CD4-positive, alpha-beta T cell (primary cell): ENCODE results near the gene TMEM150B. TPM values are rescaled to one million over a fixed set of nuclear protein-coding genes. Genes with fewer than 3 reads are reported as not detected.

ENCODE experiments used
- ATAC-seq: fragments of 200-7000 bp; cut with Tn5 transposase; one replicate; pipeline ENCODE4 v1.10.0; 2022; ENCODE audit warnings: mild to moderate bottlenecking; ENCODE audit not compliant: poor library complexity
- CTCF ChIA-PET: fragments of 350-600 bp; sonication (Branson Sonifier 250); formaldehyde crosslinking; loops from one replicate; lab custom pipeline; 2021; ENCODE audit warnings: antibody characterized with exemption, inconsistent platforms; lab: Charles Lee
- POLR2A ChIA-PET: fragments of 350-600 bp; sonication (Branson Sonifier 250); formaldehyde crosslinking; loops from one replicate; lab custom pipeline; 2021; ENCODE audit warnings: antibody characterized with exemption, inconsistent platforms; lab: Charles Lee
- DNase-seq, 14 experiments: peaks; one replicate each; pipeline ENCODE4 v3.0.0-alpha.2; 2013 to 2020; ENCODE audit warnings: mixed read lengths in 2 of 14
- H3K27ac ChIP-seq, 2 donors: one replicate each; pipeline versions ENCODE4 v1.5.1 to v1.7.0; 2013; ENCODE audit warnings: low read length in 2 of 2, low read depth in 1 of 2, mild to moderate bottlenecking in 1 of 2
- H3K27me3 ChIP-seq, 2 experiments: 1 replicate in 1 of 2; 2 replicates in 1 of 2; pipeline versions ENCODE4 v1.6.1 to v1.7.0; 2013; ENCODE audit warnings: low read length in 2 of 2, control low read depth in 1 of 2, mild to moderate bottlenecking in 1 of 2, moderate library complexity in 1 of 2; ENCODE audit not compliant: insufficient read depth in 2 of 2, control insufficient read depth in 1 of 2
- H3K36me3 ChIP-seq: one replicate; pipeline ENCODE4 v1.6.1; 2013; ENCODE audit warnings: low read length, control low read depth; ENCODE audit not compliant: insufficient read depth
- H3K4me1 ChIP-seq: one replicate; pipeline ENCODE4 v1.6.1; 2013; ENCODE audit warnings: low read length, control low read depth; ENCODE audit not compliant: insufficient read depth
- H3K4me3 ChIP-seq: one replicate; pipeline ENCODE4 v1.5.1; 2013; ENCODE audit warnings: mild to moderate bottlenecking, low read length, moderate library complexity
- H3K9me3 ChIP-seq, 2 experiments: 1 replicate in 1 of 2; 2 replicates in 1 of 2; pipeline versions ENCODE4 v1.6.1 to v1.7.0; 2013; ENCODE audit warnings: low read length in 2 of 2, mild to moderate bottlenecking in 2 of 2, control low read depth in 1 of 2, moderate library complexity in 1 of 2; ENCODE audit not compliant: control insufficient read depth in 1 of 2, insufficient read depth in 1 of 2
- H3K27ac Mint-ChIP-seq: one replicate; pipeline ENCODE4 v1.8.0; 2020; ENCODE audit warnings: mixed read lengths
- H3K27me3 Mint-ChIP-seq: one replicate; pipeline ENCODE4 v1.8.0; 2021; ENCODE audit warnings: mixed read lengths
- H3K36me3 Mint-ChIP-seq: one replicate; pipeline ENCODE4 v1.8.0; 2021; ENCODE audit warnings: low read depth, mixed read lengths
- H3K4me1 Mint-ChIP-seq: one replicate; pipeline ENCODE4 v1.8.0; 2021; ENCODE audit warnings: low read depth, mixed read lengths
- H3K4me3 Mint-ChIP-seq: one replicate; pipeline ENCODE4 v1.8.0; 2020; ENCODE audit warnings: mild to moderate bottlenecking, mixed read lengths
- H3K9me3 Mint-ChIP-seq: one replicate; pipeline ENCODE4 v1.8.0; 2020; ENCODE audit warnings: mixed read lengths
- intact Hi-C, 2 experiments: fragments of 100-400 bp; cut with DNase I in 1 of 2; cut with micrococcal nuclease in 1 of 2; formaldehyde crosslinking; loops; one replicate each; pipeline versions ENCODE4 v1.15.1 to v1.9.0; 2023 to 2025; cut with DNase I, micrococcal nuclease
- total RNA-seq, 174 experiments: library from RNA in 2 of 174; stranded (reverse) in 2 of 174; gene quantifications; one replicate each; pipeline ENCODE4 v1.2.3 and lab custom pipeline; 2021 to 2026
- TF ChIP-seq, protein P1 (sequence below): fragments of 200-600 bp; IDR thresholded peaks from one replicate; pipeline ENCODE4 v1.8.0; 2022; ENCODE audit warnings: antibody characterized with exemption, mild to moderate bottlenecking

TMEM150B gene
- total RNA-seq, 2 experiments from 2014 or later: not detected

DNA sequence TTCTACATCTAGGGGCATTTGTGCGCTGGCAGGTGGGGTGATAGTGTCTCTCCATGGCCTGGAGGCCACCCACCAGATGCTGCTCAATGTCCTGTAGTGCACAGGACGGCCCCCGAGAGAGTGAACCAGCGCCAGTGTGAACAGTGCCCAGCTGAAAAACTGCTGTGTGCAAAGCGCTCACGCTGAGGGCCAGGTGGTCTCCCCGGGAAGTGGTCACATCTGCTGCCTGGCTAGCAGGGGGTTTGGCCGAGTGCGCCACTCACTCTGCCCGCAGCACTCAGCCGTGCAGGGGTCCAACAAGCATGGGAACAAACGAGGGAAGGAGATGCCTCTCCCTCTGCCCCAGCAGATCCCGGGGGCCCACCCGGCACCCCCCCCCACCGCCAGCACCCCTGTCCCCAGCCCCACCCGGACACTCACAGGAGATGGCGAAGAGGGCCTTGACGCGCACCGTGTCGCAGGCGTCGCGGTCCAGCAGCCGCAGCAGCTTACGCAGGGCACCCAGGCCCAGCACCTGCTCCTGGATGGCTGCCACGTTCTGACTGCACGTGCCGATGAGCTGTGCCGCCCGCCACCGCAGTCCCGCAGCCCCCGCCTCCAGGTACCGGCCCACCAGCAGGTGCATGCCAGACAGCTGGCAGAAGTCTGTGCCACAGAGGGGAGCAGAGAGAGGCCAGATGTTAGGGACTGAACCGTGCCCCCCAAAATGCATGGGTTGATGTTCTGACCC, 51.0 kb downstream of the TMEM150B start:
- H3K4me3 Mint-ChIP-seq: no peak overlapping the region
- H3K27ac Mint-ChIP-seq: no peak overlapping the region
- no peak overlapping the region for H3K4me3 ChIP-seq
- peaks cover 18% of the 10 kb centered on the region for H3K4me1 ChIP-seq
- ATAC-seq (no peak), DNase-seq (no peak)
- peaks cover 43% of the 10 kb centered on the region for H3K36me3 ChIP-seq
- H3K4me1 Mint-ChIP-seq: peaks cover 11% of the 10 kb centered on the region
- ChIA-PET POLR2A (no interaction called here), CTCF (no interaction called here)
- no peaks in the 10 kb centered on the region for H3K9me3 Mint-ChIP-seq
- no peak overlapping the region for H3K27ac ChIP-seq
- H3K27me3 Mint-ChIP-seq: no peaks in the 10 kb centered on the region
- no peaks in the 10 kb centered on the region for H3K9me3 ChIP-seq
- TF ChIP-seq, protein P1, sequence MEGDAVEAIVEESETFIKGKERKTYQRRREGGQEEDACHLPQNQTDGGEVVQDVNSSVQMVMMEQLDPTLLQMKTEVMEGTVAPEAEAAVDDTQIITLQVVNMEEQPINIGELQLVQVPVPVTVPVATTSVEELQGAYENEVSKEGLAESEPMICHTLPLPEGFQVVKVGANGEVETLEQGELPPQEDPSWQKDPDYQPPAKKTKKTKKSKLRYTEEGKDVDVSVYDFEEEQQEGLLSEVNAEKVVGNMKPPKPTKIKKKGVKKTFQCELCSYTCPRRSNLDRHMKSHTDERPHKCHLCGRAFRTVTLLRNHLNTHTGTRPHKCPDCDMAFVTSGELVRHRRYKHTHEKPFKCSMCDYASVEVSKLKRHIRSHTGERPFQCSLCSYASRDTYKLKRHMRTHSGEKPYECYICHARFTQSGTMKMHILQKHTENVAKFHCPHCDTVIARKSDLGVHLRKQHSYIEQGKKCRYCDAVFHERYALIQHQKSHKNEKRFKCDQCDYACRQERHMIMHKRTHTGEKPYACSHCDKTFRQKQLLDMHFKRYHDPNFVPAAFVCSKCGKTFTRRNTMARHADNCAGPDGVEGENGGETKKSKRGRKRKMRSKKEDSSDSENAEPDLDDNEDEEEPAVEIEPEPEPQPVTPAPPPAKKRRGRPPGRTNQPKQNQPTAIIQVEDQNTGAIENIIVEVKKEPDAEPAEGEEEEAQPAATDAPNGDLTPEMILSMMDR: no peak
- H3K27me3 ChIP-seq: no peaks in the 10 kb centered on the region
- intact Hi-C loops: no loop called here
- H3K36me3 Mint-ChIP-seq: peaks cover 79% of the 10 kb centered on the region

DNA sequence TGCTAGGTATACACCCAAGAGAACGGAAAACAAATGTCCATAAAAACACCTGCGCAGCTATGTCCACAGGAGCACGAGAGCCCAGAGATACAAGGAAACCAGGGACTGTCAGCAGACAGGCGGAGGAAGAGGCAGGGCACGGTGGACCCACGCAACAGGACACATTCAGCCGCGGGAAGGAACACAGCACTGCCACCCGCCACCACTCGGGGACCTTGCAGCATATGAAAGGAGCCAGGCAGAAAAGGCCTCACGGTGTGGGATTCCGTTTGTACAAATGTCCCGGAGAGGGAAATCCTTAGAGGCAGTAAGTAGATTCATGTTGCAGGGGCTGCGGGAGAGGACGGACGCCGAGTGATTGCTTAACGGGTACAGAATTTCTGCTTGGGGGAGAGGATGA, 53.0 kb downstream of the TMEM150B start:
- no peak overlapping the region for H3K27ac Mint-ChIP-seq
- no peaks in the 10 kb centered on the region for H3K9me3 Mint-ChIP-seq
- H3K36me3 Mint-ChIP-seq: peaks cover 76% of the 10 kb centered on the region
- H3K27me3 Mint-ChIP-seq: no peaks in the 10 kb centered on the region
- peaks cover 11% of the 10 kb centered on the region for H3K4me1 Mint-ChIP-seq
- ChIA-PET POLR2A (no interaction called here), CTCF (no interaction called here)
- DNase-seq: no peak
- Histone ChIP-seq H3K27me3 (no peaks in the 10 kb centered on the region), H3K27ac (no peak overlapping the region), H3K4me3 (no peak overlapping the region), H3K36me3 (peaks cover 38% of the 10 kb centered on the region), H3K9me3 (no peaks in the 10 kb centered on the region), H3K4me1 (peaks cover 10% of the 10 kb centered on the region)
- intact Hi-C loops: no loop called here
- no peak for ATAC-seq
- TF ChIP-seq, protein P1: no peak
- H3K4me3 Mint-ChIP-seq: no peak overlapping the region

DNA sequence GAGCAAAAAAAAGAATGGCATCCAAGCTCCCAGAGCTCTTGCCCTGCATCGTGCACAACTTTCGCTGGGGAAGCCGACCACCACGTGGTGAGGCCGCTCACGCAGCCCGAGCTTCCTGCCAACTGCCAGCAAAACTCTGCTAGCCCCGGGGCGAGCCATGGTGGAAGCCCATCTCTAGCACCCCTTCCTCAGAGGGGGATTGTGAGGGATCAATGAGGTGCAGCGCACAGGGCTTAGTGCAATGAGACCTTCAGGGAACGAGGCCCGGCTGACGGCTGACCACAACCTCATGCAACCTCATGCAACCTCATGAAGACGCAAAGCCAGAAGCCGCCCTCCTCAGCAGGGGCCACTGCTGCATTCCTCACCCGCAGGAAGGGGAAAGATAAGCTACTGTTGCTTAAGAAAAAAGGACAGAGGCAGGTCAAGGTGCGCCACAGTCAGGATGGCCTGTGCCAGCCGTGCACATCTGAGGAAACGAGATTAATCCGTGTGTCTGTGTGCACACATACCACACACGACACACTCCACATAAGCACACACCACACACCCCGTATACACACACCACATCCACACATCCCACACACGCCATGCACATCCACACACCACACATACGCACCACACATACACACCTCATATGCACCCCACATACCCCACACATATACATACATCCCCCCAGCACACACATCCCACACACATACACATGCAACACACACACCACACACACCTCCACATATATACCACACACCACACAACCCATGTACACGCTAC, 54.8 kb downstream of the TMEM150B start:
- intact Hi-C loops: no loop called here
- Histone ChIP-seq H3K27me3 (no peaks in the 10 kb centered on the region), H3K4me1 (no peaks in the 10 kb centered on the region), H3K9me3 (no peaks in the 10 kb centered on the region), H3K36me3 (peaks cover 28% of the 10 kb centered on the region), H3K27ac (no peak overlapping the region), H3K4me3 (no peak overlapping the region)
- Mint-ChIP-seq H3K36me3 (peaks cover 66% of the 10 kb centered on the region), H3K9me3 (no peaks in the 10 kb centered on the region), H3K27ac (no peak overlapping the region), H3K4me3 (no peak overlapping the region), H3K4me1 (peaks cover 6% of the 10 kb centered on the region), H3K27me3 (no peaks in the 10 kb centered on the region)
- ChIA-PET POLR2A (no interaction called here), CTCF (no interaction called here)
- DNase-seq: no peak
- TF ChIP-seq, protein P1: no peak
- ATAC-seq: no peak
